Breast epithelium (tissue), 3 donors: Measurements from ENCODE around the gene CREG1.

Experiments
- POLR2A ChIP-seq: fragments of 450-650 bp; IDR thresholded peaks from one replicate; pipeline ENCODE4 v1.6.1; 2016; ENCODE audit warnings: antibody characterized with exemption, mild to moderate bottlenecking, moderate library complexity
- POLR2AphosphoS5 ChIP-seq, 3 donors: sonication (generic); formaldehyde crosslinking; IDR thresholded peaks; one replicate each; pipeline ENCODE4 v1.6.1; 2017; ENCODE audit warnings: antibody characterized with exemption in 3 of 3
- TF ChIP-seq, protein P1 (sequence below), 3 donors: fragments of 450-650 bp; IDR thresholded peaks; one replicate each; pipeline ENCODE4 v1.5.1; 2016 to 2017; ENCODE audit warnings: antibody characterized with exemption in 3 of 3, mild to moderate bottlenecking in 3 of 3, moderate library complexity in 3 of 3

DNA sequence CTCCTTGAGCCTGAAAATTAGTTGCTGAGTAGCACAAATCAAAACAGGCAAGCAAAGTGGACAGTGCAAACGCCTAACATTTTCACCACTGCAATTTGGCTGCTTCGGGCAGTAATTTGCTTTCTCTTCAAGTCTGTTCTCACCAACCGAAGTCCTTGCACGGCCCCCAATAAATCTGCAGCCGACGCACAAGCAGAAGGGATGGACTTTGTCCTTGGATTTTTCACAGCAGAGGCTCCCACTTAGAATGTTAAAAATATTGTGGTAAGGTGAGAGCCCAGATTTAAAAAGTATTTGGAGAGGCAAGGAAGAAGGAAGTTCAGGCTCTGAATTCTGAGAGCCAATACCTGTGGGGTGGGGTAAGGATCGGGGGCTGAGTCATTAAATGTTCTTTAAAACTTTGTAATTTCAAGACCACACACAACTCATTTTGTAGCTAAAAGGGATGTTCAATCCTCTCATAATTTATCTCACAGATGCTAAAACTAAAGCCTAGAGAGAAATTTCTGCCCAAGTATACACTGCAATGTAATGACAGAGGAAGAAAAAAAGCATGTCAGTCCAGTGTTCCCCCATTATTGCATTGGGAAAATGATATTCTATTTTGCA lies 41.4 kb downstream of the CREG1 start:
- TF ChIP-seq POLR2AphosphoS5 (IDR thresholded peaks at IDR 0.05) (no peak), POLR2A (no peak)
- TF ChIP-seq, protein P1, sequence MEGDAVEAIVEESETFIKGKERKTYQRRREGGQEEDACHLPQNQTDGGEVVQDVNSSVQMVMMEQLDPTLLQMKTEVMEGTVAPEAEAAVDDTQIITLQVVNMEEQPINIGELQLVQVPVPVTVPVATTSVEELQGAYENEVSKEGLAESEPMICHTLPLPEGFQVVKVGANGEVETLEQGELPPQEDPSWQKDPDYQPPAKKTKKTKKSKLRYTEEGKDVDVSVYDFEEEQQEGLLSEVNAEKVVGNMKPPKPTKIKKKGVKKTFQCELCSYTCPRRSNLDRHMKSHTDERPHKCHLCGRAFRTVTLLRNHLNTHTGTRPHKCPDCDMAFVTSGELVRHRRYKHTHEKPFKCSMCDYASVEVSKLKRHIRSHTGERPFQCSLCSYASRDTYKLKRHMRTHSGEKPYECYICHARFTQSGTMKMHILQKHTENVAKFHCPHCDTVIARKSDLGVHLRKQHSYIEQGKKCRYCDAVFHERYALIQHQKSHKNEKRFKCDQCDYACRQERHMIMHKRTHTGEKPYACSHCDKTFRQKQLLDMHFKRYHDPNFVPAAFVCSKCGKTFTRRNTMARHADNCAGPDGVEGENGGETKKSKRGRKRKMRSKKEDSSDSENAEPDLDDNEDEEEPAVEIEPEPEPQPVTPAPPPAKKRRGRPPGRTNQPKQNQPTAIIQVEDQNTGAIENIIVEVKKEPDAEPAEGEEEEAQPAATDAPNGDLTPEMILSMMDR (IDR thresholded peaks at IDR 0.05) = no peak
